Small intestine (tissue), 7 donors: ENCODE results near the gene GALT. TPM values are rescaled to one million over a fixed set of nuclear protein-coding genes. Genes with fewer than 3 reads are reported as not detected.

Experiments
- DNase-seq, 2 donors: peaks; one replicate each; pipeline versions ENCODE4 v3.0.0 to v3.0.0-alpha.2; 2013
- FAIRE-seq: peaks from 2 replicates; lab custom pipeline; 2012; peaks lifted over from hg19 to GRCh38; lab: Jason Lieb, UNC
- H3K27ac ChIP-seq, 3 donors: one replicate each; pipeline ENCODE4 v1.5.1; 2013; ENCODE audit warnings: low read length in 2 of 3, mild to moderate bottlenecking in 2 of 3, control low read depth in 1 of 3, inconsistent platforms in 1 of 3, low read depth in 1 of 3, moderate library complexity in 1 of 3
- H3K27me3 ChIP-seq, 3 donors: one replicate each; pipeline ENCODE4 v1.6.1; 2013; ENCODE audit warnings: low read length in 3 of 3, inconsistent platforms in 1 of 3; ENCODE audit not compliant: control insufficient read depth in 3 of 3, insufficient read depth in 3 of 3
- H3K36me3 ChIP-seq, 3 donors: one replicate each; pipeline ENCODE4 v1.6.1; 2013; ENCODE audit warnings: low read length in 3 of 3, inconsistent platforms in 1 of 3, low read depth in 1 of 3, mild to moderate bottlenecking in 1 of 3, moderate library complexity in 1 of 3; ENCODE audit not compliant: control insufficient read depth in 3 of 3, insufficient read depth in 2 of 3
- H3K4me1 ChIP-seq, 3 donors: one replicate each; pipeline ENCODE4 v1.6.1; 2013; ENCODE audit warnings: low read length in 2 of 3, inconsistent platforms in 1 of 3, low read depth in 1 of 3, mild to moderate bottlenecking in 1 of 3, moderate library complexity in 1 of 3; ENCODE audit not compliant: control insufficient read depth in 3 of 3, insufficient read depth in 2 of 3
- H3K4me3 ChIP-seq, 3 donors: one replicate each; pipeline ENCODE4 v1.5.1; 2013; ENCODE audit warnings: low read length in 3 of 3, control low read depth in 1 of 3, inconsistent platforms in 1 of 3, low read depth in 1 of 3, mild to moderate bottlenecking in 1 of 3, moderate library complexity in 1 of 3
- H3K9me3 ChIP-seq, 2 donors: one replicate each; pipeline ENCODE4 v1.6.1; 2013; ENCODE audit warnings: low read depth in 1 of 2, low read length in 1 of 2; ENCODE audit not compliant: control insufficient read depth in 2 of 2, insufficient read depth in 1 of 2
- WGBS, 3 donors: extraction: QIAGEN DNeasy Blood & Tissue Kit; methylation state at CpG; one replicate each; pipeline ENCODE4 v1.1.7; 2013; 5-methylcytosine and 5-hydroxymethylcytosine counted together
- polyA plus RNA-seq, 4 donors: library from polyadenylated mRNA; stranded (reverse) in 3 of 4; unstranded in 1 of 4; fragments of 200-250 nt in 3 of 4; fragments of 120-200 nt in 1 of 4; gene quantifications; one replicate each; pipeline versions ENCODE4 v1.2.1 to v1.2.3, GENCODE V29; 2013
- donor health status: healthy with polysubstance abuse.
- donor health status: control.
- donor health status: control.
- donor health status: Bipolar disorder and iron deficiency.
- donor health status: healthy.

GALT gene
- polyA plus RNA-seq, 4 donors, result 37.4 to 106 (median 65.2) TPM

DNA sequence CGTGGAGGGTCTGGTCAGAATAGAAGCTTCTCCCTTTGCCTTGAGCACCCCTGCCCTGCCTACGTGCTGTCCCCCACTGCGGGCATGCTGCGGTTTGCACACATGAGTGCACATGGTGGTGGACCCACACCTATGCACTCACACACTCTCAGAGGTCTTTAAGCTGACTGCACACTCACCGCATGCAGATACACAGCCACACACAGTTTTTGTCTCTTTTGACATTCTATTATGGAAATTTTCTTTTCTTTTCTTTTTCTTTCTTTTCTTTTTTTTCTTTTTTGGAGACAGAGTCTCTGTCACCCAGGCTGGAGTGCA, 17.0 kb upstream of the GALT start:
- Histone ChIP-seq H3K4me1 (peaks cover 0 to 17% (median 2%) of the 10 kb centered on the region in 3 donors), H3K27me3 (peaks cover 0 to 64% (median 33%) of the 10 kb centered on the region in 3 donors), H3K36me3 (no peaks in the 10 kb centered on the region), H3K27ac (no peak overlapping the region), H3K9me3 (no peaks in the 10 kb centered on the region), H3K4me3 (peak overlapping the region in 2 of 3 donors; percentile 10 to 49)
- no peak for DNase-seq
- no peak for FAIRE-seq
- WGBS, 3 donors, result 27 to 41% (median 37%) methylated on average over 5 of the region's 5 CpGs

DNA sequence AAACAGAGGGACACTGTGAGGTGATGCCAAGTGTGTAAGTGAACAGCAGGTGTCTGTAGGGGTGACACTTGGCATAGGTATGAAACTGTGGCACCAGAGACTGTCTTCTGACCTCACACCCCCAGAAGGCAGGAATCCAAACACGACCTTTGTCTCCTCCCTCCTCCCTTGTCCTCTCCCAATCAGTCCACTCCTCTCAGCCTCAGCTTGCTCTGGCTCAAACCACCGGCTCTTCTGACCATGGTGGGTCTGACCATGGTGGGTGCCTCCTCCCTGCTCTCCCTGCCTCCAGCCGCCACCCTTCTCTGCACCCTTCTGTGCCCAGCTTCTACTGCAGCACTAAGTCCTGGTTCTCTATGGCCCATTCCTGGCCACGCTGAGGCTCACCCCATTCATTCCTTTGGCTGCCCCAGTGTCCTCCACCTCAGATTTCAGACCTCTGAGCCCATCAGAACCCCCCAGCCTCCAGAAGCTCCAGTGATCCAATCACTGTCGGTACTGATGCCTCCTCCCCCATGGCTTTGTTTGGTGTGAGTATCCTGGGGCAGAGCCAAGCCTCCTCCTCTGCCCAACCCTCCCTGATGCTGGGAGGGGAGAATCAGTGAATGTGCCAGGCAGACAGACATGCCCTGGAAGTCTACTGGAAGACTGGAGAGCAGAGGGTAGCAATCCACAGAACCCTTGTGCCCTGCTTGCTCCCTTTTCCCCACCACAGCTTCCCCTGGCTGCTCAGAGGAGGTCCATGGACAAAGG, 15.9 kb upstream of the GALT start:
- peaks cover 0 to 11% (median 0%) of the 10 kb centered on the region in 3 donors for H3K36me3 ChIP-seq
- peaks cover 0 to 12% (median 2%) of the 10 kb centered on the region in 3 donors for H3K4me1 ChIP-seq
- WGBS, 3 donors, result 17 to 33% (median 25%) methylated on average over 5 of the region's 5 CpGs
- FAIRE-seq (no peak), DNase-seq (peak; percentile 39 to 73)
- H3K27ac ChIP-seq, result no peak overlapping the region
- no peaks in the 10 kb centered on the region for H3K9me3 ChIP-seq
- H3K4me3 ChIP-seq, result no peak overlapping the region
- peaks cover 0 to 53% (median 25%) of the 10 kb centered on the region in 3 donors for H3K27me3 ChIP-seq

- WGBS, 3 donors, result 43 to 65% (median 59%) methylated on average over 5 of the region's 5 CpGs
- Histone ChIP-seq H3K27ac (no peak overlapping the region), H3K9me3 (no peaks in the 10 kb centered on the region), H3K36me3 (peaks cover 0 to 16% (median 0%) of the 10 kb centered on the region in 3 donors), H3K4me3 (no peak overlapping the region), H3K27me3 (peaks cover 0 to 27% (median 6%) of the 10 kb centered on the region in 3 donors), H3K4me1 (peaks cover 0 to 25% (median 2%) of the 10 kb centered on the region in 3 donors)
- FAIRE-seq, result no peak
- DNase-seq, result no peak
These were observed 13.3 kb upstream of the GALT start for GRCh38 chr9:34633166-34633565.

DNA sequence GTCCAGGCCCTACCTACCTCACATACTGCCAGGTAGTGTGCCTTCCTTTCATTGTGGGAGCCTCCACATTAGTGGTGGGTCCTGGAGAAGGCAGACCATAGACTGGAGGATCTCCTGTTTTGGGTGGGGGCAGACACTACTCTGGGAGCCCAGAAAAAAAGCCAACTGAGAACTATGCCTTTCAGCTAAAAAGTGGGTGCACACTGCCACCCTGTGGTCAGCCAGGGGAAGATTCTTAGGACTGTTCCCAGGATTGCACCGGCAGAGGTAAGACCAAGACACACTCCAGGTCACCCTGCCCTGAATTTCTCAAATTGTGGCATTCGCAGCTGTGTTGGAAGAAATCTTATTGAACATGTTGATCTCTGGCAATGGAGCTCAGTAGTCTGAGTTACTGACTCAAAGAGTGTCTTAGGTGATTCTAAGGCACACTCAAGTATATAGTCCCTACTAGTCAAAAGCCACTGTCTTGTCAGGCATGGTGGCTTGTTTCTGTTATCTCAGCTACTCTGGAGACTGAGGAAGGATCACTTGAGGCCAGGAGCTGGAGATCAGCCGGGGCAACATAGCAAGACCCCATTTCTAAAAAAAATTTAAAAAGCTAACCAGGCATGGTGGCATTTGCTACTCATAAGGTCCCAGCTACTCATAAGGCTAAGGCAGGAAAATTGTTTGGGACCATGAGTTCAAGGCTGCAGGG, 12.5 kb upstream of the GALT start:
- peaks cover 0 to 16% (median 0%) of the 10 kb centered on the region in 3 donors for H3K36me3 ChIP-seq
- H3K9me3 ChIP-seq, result no peaks in the 10 kb centered on the region
- no peak overlapping the region for H3K27ac ChIP-seq
- peak; percentile 72 to 77 for DNase-seq
- H3K4me3 ChIP-seq, result no peak overlapping the region
- peaks cover 0 to 27% (median 5%) of the 10 kb centered on the region in 3 donors for H3K4me1 ChIP-seq
- FAIRE-seq, result no peak
- peaks cover 0 to 21% (median 4%) of the 10 kb centered on the region in 3 donors for H3K27me3 ChIP-seq
- 13 to 25% (median 20%) methylated on average over 3 of the region's 3 CpGs for WGBS, 3 donors

DNA sequence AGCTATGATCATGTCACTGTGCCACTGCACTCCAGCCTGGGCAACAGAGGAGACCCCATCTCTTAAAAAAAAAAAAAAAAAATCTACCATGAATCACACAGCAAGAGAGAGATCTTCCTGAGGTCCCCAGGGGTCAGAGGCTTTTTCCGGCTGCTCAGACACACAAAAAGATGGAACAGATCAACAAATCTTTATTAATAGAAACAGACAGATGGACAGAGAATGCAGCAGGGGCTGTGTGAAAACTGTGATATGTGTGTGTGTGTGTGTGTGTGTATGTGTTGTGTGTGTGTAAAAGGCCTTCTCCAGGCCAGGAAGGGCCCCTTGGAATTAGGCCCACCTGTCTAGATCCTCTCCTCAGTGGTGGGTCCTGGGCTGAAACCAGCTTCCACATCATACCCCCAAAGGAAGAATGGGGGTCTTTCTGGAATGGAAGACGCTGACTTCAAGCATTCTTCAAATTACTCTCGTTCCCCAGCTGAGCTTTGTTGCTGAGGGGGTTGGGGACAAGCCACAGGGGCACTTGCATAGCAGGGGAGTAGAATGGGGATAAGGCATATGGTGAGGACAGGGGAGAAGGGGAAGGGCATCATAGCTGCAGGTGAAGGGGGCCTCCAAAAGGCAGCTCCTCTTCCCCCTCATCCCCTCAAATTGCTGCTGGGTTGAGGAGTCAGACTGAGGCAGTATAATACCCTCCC, 11.8 kb upstream of the GALT start:
- H3K27ac ChIP-seq, result no peak overlapping the region
- 77 to 88% (median 88%) methylated on average over 3 of the region's 3 CpGs for WGBS, 3 donors
- H3K9me3 ChIP-seq, result no peaks in the 10 kb centered on the region
- peaks cover 0 to 16% (median 0%) of the 10 kb centered on the region in 3 donors for H3K36me3 ChIP-seq
- no peak overlapping the region for H3K4me3 ChIP-seq
- DNase-seq (no peak), FAIRE-seq (no peak)
- H3K27me3 ChIP-seq, result peaks cover 0 to 14% (median 0%) of the 10 kb centered on the region in 3 donors
- H3K4me1 ChIP-seq, result peaks cover 0 to 27% (median 5%) of the 10 kb centered on the region in 3 donors

- Histone ChIP-seq H3K4me1 (peaks cover 0 to 21% (median 3%) of the 10 kb centered on the region in 3 donors), H3K9me3 (no peaks in the 10 kb centered on the region), H3K36me3 (peaks cover 0 to 16% (median 0%) of the 10 kb centered on the region in 3 donors), H3K27me3 (peaks cover 0 to 5% (median 0%) of the 10 kb centered on the region in 3 donors), H3K27ac (no peak overlapping the region), H3K4me3 (no peak overlapping the region)
- DNase-seq (no peak), FAIRE-seq (no peak)
- 90 to 92% (median 90%) methylated on average over 14 of the region's 14 CpGs for WGBS, 3 donors
These were observed 10.9 kb upstream of the GALT start for GRCh38 chr9:34635556-34635955.

DNA sequence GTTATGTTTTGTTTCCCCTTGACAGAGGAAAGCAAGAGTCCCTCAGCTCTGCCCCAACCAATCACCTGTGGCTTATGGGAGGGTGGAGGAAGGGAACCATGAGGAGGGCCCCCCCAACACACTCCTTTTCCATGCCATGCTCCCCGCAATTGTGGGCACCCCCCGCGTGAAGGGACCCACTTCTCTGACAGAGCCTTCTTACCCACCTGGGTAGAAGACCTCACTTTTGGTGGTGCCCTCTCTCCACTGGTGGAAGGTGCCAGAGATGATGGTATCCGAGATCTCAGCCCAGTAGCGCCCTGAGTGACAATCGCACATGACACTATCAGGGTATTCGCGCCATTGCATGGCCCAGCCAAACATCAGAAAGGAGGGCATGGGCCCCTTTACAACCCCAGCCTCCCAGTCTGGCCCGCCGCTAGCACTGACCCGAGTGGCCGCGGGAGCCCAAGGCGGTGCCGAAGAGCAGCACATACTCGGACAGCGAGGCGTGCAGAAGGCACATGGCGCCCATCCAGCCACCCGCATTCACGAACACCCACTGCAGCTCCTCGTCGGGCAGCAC, 9.6 kb upstream of the GALT start:
- Histone ChIP-seq H3K4me1 (peaks cover 0 to 21% (median 3%) of the 10 kb centered on the region in 3 donors), H3K27me3 (no peaks in the 10 kb centered on the region), H3K27ac (peak overlapping the region; percentile 49 to 92 (median 79)), H3K4me3 (peak overlapping the region; percentile 27 to 72 (median 70)), H3K9me3 (no peaks in the 10 kb centered on the region), H3K36me3 (peaks cover 0 to 16% (median 0%) of the 10 kb centered on the region in 3 donors)
- peak in 1 of 2 donors; percentile 9 for DNase-seq
- no peak for FAIRE-seq
- 1 to 5% (median 2%) methylated on average over 21 to 23 of the region's 23 CpGs for WGBS, 3 donors
